ENCODE results near the gene MEIS2.

DNA sequence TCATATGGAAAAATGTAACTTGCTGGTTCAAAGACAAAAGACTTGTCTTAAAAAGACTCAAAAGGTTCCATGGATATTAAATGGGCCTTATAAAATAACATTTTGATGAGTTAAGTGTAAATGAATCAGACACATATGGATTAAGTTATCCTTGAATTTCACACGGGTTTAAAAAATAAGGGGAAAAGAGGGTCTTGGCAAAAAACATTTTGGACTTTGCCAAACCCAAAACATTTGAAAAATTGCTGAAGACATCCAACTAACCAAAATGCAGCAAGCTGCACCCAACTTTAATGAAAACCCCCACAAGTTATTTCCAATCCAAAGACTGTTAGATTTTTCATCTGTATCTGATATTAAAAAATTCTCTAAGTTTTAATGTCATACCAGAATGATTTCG lies 200.7 kb downstream of the MEIS2 start:
- TF ChIP-seq POLR2AphosphoS5 (IDR thresholded peaks at IDR 0.05; ENCODE audit: low read depth, low read length) (no peak), SIN3A (IDR thresholded peaks at IDR 0.05; ENCODE audit: borderline replicate concordance, insufficient read depth, low read length) (no peak), FOXP2 (optimal IDR thresholded peaks at IDR 0.05; ENCODE audit: borderline replicate concordance, extremely low read depth, extremely low read length, insufficient read depth) (no peak), TAF1 (IDR thresholded peaks at IDR 0.05; ENCODE audit: borderline replicate concordance, insufficient read depth, low read length) (no peak)
- TF ChIP-seq, protein P1, sequence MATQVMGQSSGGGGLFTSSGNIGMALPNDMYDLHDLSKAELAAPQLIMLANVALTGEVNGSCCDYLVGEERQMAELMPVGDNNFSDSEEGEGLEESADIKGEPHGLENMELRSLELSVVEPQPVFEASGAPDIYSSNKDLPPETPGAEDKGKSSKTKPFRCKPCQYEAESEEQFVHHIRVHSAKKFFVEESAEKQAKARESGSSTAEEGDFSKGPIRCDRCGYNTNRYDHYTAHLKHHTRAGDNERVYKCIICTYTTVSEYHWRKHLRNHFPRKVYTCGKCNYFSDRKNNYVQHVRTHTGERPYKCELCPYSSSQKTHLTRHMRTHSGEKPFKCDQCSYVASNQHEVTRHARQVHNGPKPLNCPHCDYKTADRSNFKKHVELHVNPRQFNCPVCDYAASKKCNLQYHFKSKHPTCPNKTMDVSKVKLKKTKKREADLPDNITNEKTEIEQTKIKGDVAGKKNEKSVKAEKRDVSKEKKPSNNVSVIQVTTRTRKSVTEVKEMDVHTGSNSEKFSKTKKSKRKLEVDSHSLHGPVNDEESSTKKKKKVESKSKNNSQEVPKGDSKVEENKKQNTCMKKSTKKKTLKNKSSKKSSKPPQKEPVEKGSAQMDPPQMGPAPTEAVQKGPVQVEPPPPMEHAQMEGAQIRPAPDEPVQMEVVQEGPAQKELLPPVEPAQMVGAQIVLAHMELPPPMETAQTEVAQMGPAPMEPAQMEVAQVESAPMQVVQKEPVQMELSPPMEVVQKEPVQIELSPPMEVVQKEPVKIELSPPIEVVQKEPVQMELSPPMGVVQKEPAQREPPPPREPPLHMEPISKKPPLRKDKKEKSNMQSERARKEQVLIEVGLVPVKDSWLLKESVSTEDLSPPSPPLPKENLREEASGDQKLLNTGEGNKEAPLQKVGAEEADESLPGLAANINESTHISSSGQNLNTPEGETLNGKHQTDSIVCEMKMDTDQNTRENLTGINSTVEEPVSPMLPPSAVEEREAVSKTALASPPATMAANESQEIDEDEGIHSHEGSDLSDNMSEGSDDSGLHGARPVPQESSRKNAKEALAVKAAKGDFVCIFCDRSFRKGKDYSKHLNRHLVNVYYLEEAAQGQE (IDR thresholded peaks at IDR 0.05; ENCODE audit: insufficient read depth in 1 of 2, low read depth in 2 of 2, low read length in 2 of 2): no peak
